Measurements from ENCODE around the gene CNP.
A peak's percentile ranks its signal among the peaks of the same experiment; 100 is the strongest.

The CNP gene

GRCh38 chr17:42023524-42024349 is 57.1 kb downstream of the CNP start:
- no peak overlapping the region for H3K27ac ChIP-seq
- no peaks in the 10 kb centered on the region for H3K9me3 ChIP-seq
- no peak overlapping the region for H3K4me3 ChIP-seq
- H3K36me3 ChIP-seq: peaks cover 22 to 32% (median 27%) of the 10 kb centered on the region in 3 donors
- intact Hi-C loops (cut with DNase I; ENCODE audit: low total_unique reads): loop anchor here (2.0 to 5.0 kb wide), 2 partner anchors 61 to 93 kb away; no protein-coding TSS in a partner anchor
- peaks cover 0 to 23% (median 18%) of the 10 kb centered on the region in 4 donors for H3K4me1 ChIP-seq
- DNase-seq: peak; percentile 42 to 72
- no peak for TF ChIP-seq CTCF (IDR thresholded peaks at IDR 0.05)
- H3K27me3 ChIP-seq: peaks cover 0 to 22% of the 10 kb centered on the region in 2 donors

- intact Hi-C loops (cut with DNase I; ENCODE audit: low total_unique reads): loop anchor here (2.0 kb wide), 1 partner anchor 92 kb away; no protein-coding TSS in a partner anchor
- H3K36me3 ChIP-seq: peaks cover 22 to 32% (median 27%) of the 10 kb centered on the region in 3 donors
- H3K9me3 ChIP-seq: no peaks in the 10 kb centered on the region
- H3K4me1 ChIP-seq: peaks cover 0 to 23% (median 16%) of the 10 kb centered on the region in 4 donors
- no peak overlapping the region for H3K4me3 ChIP-seq
- DNase-seq: no peak
- H3K27me3 ChIP-seq: peaks cover 0 to 23% of the 10 kb centered on the region in 2 donors
- H3K27ac ChIP-seq: no peak overlapping the region
- no peak for TF ChIP-seq CTCF (IDR thresholded peaks at IDR 0.05)
Observed at GRCh38 chr17:42025191-42025579, 58.6 kb downstream of the CNP start.

GRCh38 chr17:42025936-42026335 is 59.3 kb downstream of the CNP start:
- H3K27ac ChIP-seq: no peak overlapping the region
- intact Hi-C loops (cut with DNase I; ENCODE audit: low total_unique reads): loop anchor here (2.0 kb wide), 1 partner anchor 91 kb away; no protein-coding TSS in a partner anchor

GRCh38 chr17:42026857-42027589 is 60.4 kb downstream of the CNP start:
- Histone ChIP-seq H3K4me3 (no peak overlapping the region), H3K27me3 (peaks cover 0 to 23% of the 10 kb centered on the region in 2 donors), H3K36me3 (peaks cover 21 to 25% (median 21%) of the 10 kb centered on the region in 3 donors), H3K27ac (no peak overlapping the region), H3K4me1 (peaks cover 0 to 11% (median 5%) of the 10 kb centered on the region in 4 donors), H3K9me3 (no peaks in the 10 kb centered on the region)
- intact Hi-C loops (cut with DNase I; ENCODE audit: low total_unique reads): no loop called here
- no peak for DNase-seq
- no peak for TF ChIP-seq CTCF (IDR thresholded peaks at IDR 0.05)

More at GRCh38 chr17:42025936-42026335, 59.3 kb downstream of the CNP start:
- no peak for DNase-seq
- TF ChIP-seq CTCF (IDR thresholded peaks at IDR 0.05): no peak
- Histone ChIP-seq H3K27me3 (peaks cover 0 to 23% of the 10 kb centered on the region in 2 donors), H3K9me3 (no peaks in the 10 kb centered on the region), H3K4me3 (no peak overlapping the region), H3K4me1 (peaks cover 0 to 17% (median 10%) of the 10 kb centered on the region in 4 donors), H3K36me3 (peaks cover 22 to 32% (median 27%) of the 10 kb centered on the region in 3 donors)

All from tibial artery (tissue), 4 donors.